A549 (cell line): Measurements from ENCODE around the gene TMEM129. TPM values are rescaled to one million over a fixed set of nuclear protein-coding genes. Genes with fewer than 3 reads are reported as not detected.

Experiments
- ATAC-seq, 2 experiments: fragments of 200-7000 bp in 1 of 2; fragments of >200 bp in 1 of 2; cut with Nextera tagmentation in 1 of 2; cut with Tn5 transposase in 1 of 2; 3 replicates each; pipeline versions ENCODE4 v1.8.0 to v1.9.1; 2018 to 2020; ENCODE audit warnings: mild to moderate bottlenecking in 1 of 2, moderate library complexity in 1 of 2
- CTCF ChIA-PET: fragments of 300-600 bp; sonication (Branson Sonifier 250); formaldehyde crosslinking; extraction: SDS; loops from one replicate; lab custom pipeline; 2021; ENCODE audit warnings: antibody characterized with exemption, inconsistent platforms; lab: Yijun Ruan, JAX
- POLR2A ChIA-PET: fragments of 350-600 bp; formaldehyde crosslinking; extraction: SDS; loops from one replicate; lab custom pipeline; 2021; ENCODE audit warnings: antibody characterized with exemption, inconsistent platforms; lab: Yijun Ruan, JAX
- DNase-seq, 2 experiments: peaks; one replicate each; pipeline versions ENCODE4 v3.0.0 to v3.0.0-alpha.2; 2011 to 2016; ENCODE audit warnings: low read depth in 1 of 2, low spot score in 1 of 2
- FAIRE-seq: peaks from 2 replicates; lab custom pipeline; 2011; peaks lifted over from hg19 to GRCh38; lab: Jason Lieb, UNC
- H3K27ac ChIP-seq, 2 experiments: fragments of >200 bp; sonication (Bioruptor Twin); formaldehyde crosslinking; 3 replicates each; pipeline ENCODE4 v1.5.1; 2016 to 2017
- H3K4me1 ChIP-seq: fragments of >200 bp; sonication (Bioruptor Twin); formaldehyde crosslinking; 3 replicates; pipeline ENCODE4 v1.6.1; 2016
- H3K4me2 ChIP-seq: fragments of >200 bp; sonication (Bioruptor Twin); formaldehyde crosslinking; 3 replicates; pipeline ENCODE4 v1.6.1; 2016
- H3K4me3 ChIP-seq: fragments of >200 bp; sonication (Bioruptor Twin); formaldehyde crosslinking; 3 replicates; pipeline ENCODE4 v1.5.1; 2016
- H3K9me3 ChIP-seq: fragments of >200 bp; sonication (Bioruptor Twin); formaldehyde crosslinking; 3 replicates; pipeline ENCODE4 v1.6.1; 2016
- BCL3 ChIP-seq: fragments of >200 bp; sonication (Bioruptor Twin); formaldehyde crosslinking; IDR thresholded peaks from 3 replicates; pipeline ENCODE4 v1.6.1; 2016
- BHLHE40 ChIP-seq: IDR thresholded peaks from 2 replicates; pipeline ENCODE4 v1.6.1; 2012; ENCODE audit warnings: low read depth, low read length, inconsistent platforms
- CEBPB ChIP-seq, 2 experiments: fragments of >200 bp in 1 of 2; sonication (Bioruptor Twin) in 1 of 2; formaldehyde crosslinking in 1 of 2; IDR thresholded peaks; 2 replicates each; pipeline ENCODE4 v1.6.1; 2012 to 2016
- CHD4 ChIP-seq: fragments of 200-600 bp; sonication (generic); IDR thresholded peaks from 2 replicates; pipeline ENCODE4 v1.6.1; 2016; ENCODE audit warnings: antibody characterized with exemption, mild to moderate bottlenecking, borderline replicate concordance
- ELK1 ChIP-seq: fragments of 150-350 bp; IDR thresholded peaks from 2 replicates; pipeline ENCODE4 v1.6.1; 2014; ENCODE audit warnings: low read depth, mild to moderate bottlenecking, low read length
- ESRRA ChIP-seq: fragments of 150-350 bp; IDR thresholded peaks from 2 replicates; pipeline ENCODE4 v1.6.1; 2014; ENCODE audit warnings: mild to moderate bottlenecking, low read length, borderline replicate concordance
- GATA3 ChIP-seq: IDR thresholded peaks from 2 replicates; pipeline ENCODE4 v1.6.1; 2012; ENCODE audit warnings: borderline replicate concordance
- HOXB13 ChIP-seq: fragments of 250-450 bp; sonication (Bioruptor Pico); IDR thresholded peaks from 2 replicates; pipeline ENCODE4 v1.5.0; 2020; ENCODE audit warnings: low read depth, mild to moderate bottlenecking, moderate library complexity
- JUN ChIP-seq, 2 experiments: fragments of >200 bp; sonication (Bioruptor Twin); formaldehyde crosslinking; IDR thresholded peaks; 2 replicates in 1 of 2; 3 replicates in 1 of 2; pipeline ENCODE4 v1.6.1; 2016 to 2017
- JUNB ChIP-seq: fragments of >200 bp; sonication (Bioruptor Twin); formaldehyde crosslinking; IDR thresholded peaks from 2 replicates; pipeline ENCODE4 v1.6.1; 2016
- MAFK ChIP-seq: fragments of 450-650 bp; IDR thresholded peaks from 2 replicates; pipeline ENCODE4 v1.6.1; 2014; ENCODE audit not compliant: partially characterized antibody
- PHF8 ChIP-seq: fragments of 200-600 bp; sonication (generic); IDR thresholded peaks from 2 replicates; pipeline ENCODE4 v1.6.1; 2016; ENCODE audit warnings: low read depth, mild to moderate bottlenecking, antibody characterized with exemption, moderate library complexity, borderline replicate concordance
- REST ChIP-seq: fragments of 200-600 bp; sonication (generic); IDR thresholded peaks from 2 replicates; pipeline ENCODE4 v1.6.1; 2016; ENCODE audit warnings: antibody characterized with exemption, mild to moderate bottlenecking, moderate library complexity
- RFX5 ChIP-seq: fragments of 450-650 bp; IDR thresholded peaks from 2 replicates; pipeline ENCODE4 v1.7.1; 2014; ENCODE audit warnings: antibody characterized with exemption, mild to moderate bottlenecking, moderate library complexity
- SREBF2 ChIP-seq: fragments of 450-650 bp; IDR thresholded peaks from 2 replicates; pipeline ENCODE4 v1.6.1; 2014; ENCODE audit warnings: mild to moderate bottlenecking, moderate library complexity
- TP53 ChIP-seq: fragments of 250-450 bp; sonication (Bioruptor Pico); IDR thresholded peaks from 2 replicates; pipeline ENCODE4 v1.5.0; 2021; ENCODE audit warnings: mild to moderate bottlenecking, moderate library complexity
- USF2 ChIP-seq: fragments of 450-650 bp; IDR thresholded peaks from 2 replicates; pipeline ENCODE4 v1.6.1; 2014; ENCODE audit warnings: antibody characterized with exemption
- ZC3H11A ChIP-seq: fragments of 450-650 bp; IDR thresholded peaks from 2 replicates; pipeline ENCODE4 v1.6.1; 2014; ENCODE audit warnings: antibody characterized with exemption, mild to moderate bottlenecking
- ZFP36 ChIP-seq: fragments of 450-650 bp; IDR thresholded peaks from 2 replicates; pipeline ENCODE4 v1.6.1; 2014; ENCODE audit warnings: borderline replicate concordance; ENCODE audit not compliant: partially characterized antibody
- WGBS: methylation state at CpG from one replicate; pipeline ENCODE4 v1.1.6; 2017; ENCODE audit errors: missing lambda C conversion rate; 5-methylcytosine and 5-hydroxymethylcytosine counted together
- polyA plus RNA-seq, 4 experiments: library from polyadenylated mRNA; depleted of rRNA in 3 of 4; stranded (reverse); fragments of >200 nt; fragmentation: RNase III in 1 of 4; extraction: RNeasy Plus Mini Kit Qiagen cat#74134 plus additional on column Dnase treatment in 1 of 4; gene quantifications; 2 replicates in 3 of 4; 3 replicates in 1 of 4; pipeline ENCODE4 v1.2.3, GENCODE V29; 2011 to 2017

The TMEM129 gene
- polyA plus RNA-seq, 2 of the 4 experiments (the other 2 are of a cell fraction), result 12.7 to 20.4 TPM

GRCh38 chr4:1740021-1740545 is 19.0 kb upstream of the TMEM129 start:
- 92% methylated on average over 9 of the region's 22 CpGs for WGBS
- Histone ChIP-seq H3K9me3 (peaks cover 11% of the 10 kb centered on the region; the same call in 2 of the 3 replicates), H3K27ac (no peak overlapping the region), H3K4me2 (no peak overlapping the region), H3K4me3 (no peak overlapping the region), H3K4me1 (no peaks in the 10 kb centered on the region)
- ATAC-seq, result no peak
- ChIA-PET POLR2A (no interaction called here), CTCF (interaction anchor here (0.9 to 1.8 kb wide), 5 partner anchors 8 to 159 kb away, joined by 3 to 7 read pairs (median 5); no protein-coding TSS in a partner anchor)
- FAIRE-seq, result no peak
- TF ChIP-seq ZFP36, result no peak
- TF ChIP-seq JUN (IDR thresholded peaks at IDR 0.05), result no peak
- TF ChIP-seq GATA3, result no peak
- no peak for TF ChIP-seq TP53 (CRISPR knock-in tag)
- no peak for TF ChIP-seq CEBPB (IDR thresholded peaks at IDR 0.05)
- no peak for TF ChIP-seq USF2
- no peak for TF ChIP-seq PHF8
- no peak for TF ChIP-seq MAFK
- no peak for TF ChIP-seq CHD4
- TF ChIP-seq RFX5, result no peak
- TF ChIP-seq REST, result no peak
- no peak for TF ChIP-seq JUNB
- DNase-seq, result no peak

- ChIA-PET POLR2A (no interaction called here), CTCF (interaction anchor here (0.9 to 1.5 kb wide), 4 partner anchors 9 to 160 kb away, joined by 3 to 7 read pairs (median 4); no protein-coding TSS in a partner anchor)
- DNase-seq (no peak), FAIRE-seq (no peak), ATAC-seq (no peak)
- no peak overlapping the region for H3K4me3 ChIP-seq
- H3K27ac ChIP-seq, result no peak overlapping the region
- 90% methylated on average over 4 of the region's 9 CpGs for WGBS
- no peaks in the 10 kb centered on the region for H3K4me1 ChIP-seq
- H3K4me2 ChIP-seq, result no peak overlapping the region
- H3K9me3 ChIP-seq, result peaks cover 11% of the 10 kb centered on the region; the same call in 2 of the 3 replicates
- TF ChIP-seq MAFK (no peak), HOXB13 (CRISPR knock-in tag) (no peak), BCL3 (no peak), ZC3H11A (no peak), ELK1 (no peak), PHF8 (no peak), ESRRA (no peak), TP53 (CRISPR knock-in tag) (no peak), GATA3 (no peak), SREBF2 (no peak), BHLHE40 (no peak)
These were observed 18.2 kb upstream of the TMEM129 start for GRCh38 chr4:1739358-1739757.
